ENCODE measurements around the gene CCDC192. TPM values are rescaled to one million over a fixed set of nuclear protein-coding genes. Genes with fewer than 3 reads are reported as not detected.

CCDC192 gene
- total and polyA plus RNA-seq, 2 donors (not counting 3 experiments of a cell fraction or from before 2014, with no cell fraction given): not detected

DNA sequence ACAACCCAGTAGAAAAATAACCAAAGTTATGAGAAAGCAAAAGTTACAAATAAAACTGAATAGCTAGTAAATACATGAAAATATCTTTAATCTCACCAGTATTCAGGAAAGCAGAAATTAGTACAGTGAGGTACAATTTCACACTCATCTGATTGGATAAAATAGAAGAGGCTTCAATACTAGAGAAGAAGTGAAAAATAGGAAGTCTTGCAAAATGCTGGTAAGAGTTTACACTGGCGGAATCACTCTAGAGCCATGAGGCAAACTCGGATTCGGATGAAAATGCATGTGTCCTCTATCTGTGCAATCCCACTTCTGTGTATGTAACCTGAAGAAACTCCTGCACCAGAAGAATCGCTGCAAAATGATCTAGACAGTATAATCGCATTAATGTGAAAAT is 128.9 kb downstream of the CCDC192 start:
- FAIRE-seq: no peak
- TF ChIP-seq MAX (IDR thresholded peaks at IDR 0.05; ENCODE audit: insufficient read depth, insufficient read length) (no peak), FOS (IDR thresholded peaks at IDR 0.05; ENCODE audit: borderline replicate concordance, insufficient read depth, low read length) (no peak), MYC (IDR thresholded peaks at IDR 0.05; ENCODE audit: low read depth, low read length) (no peak), EZH2 (IDR thresholded peaks at IDR 0.05; ENCODE audit: borderline replicate concordance, low read depth, low read length, severe bottlenecking) (no peak), POLR2A (IDR thresholded peaks at IDR 0.05; ENCODE audit: low read depth, low read length) (no peak), POLR2AphosphoS5 (IDR thresholded peaks at IDR 0.05; ENCODE audit: insufficient read depth, low read depth, low read length) (no peak), GATA2 (IDR thresholded peaks at IDR 0.05; ENCODE audit: insufficient read depth, insufficient read length, low read depth, low read length) (no peak), JUN (IDR thresholded peaks at IDR 0.05; ENCODE audit: borderline replicate concordance, insufficient read depth, insufficient read length, low read depth) (no peak)
- TF ChIP-seq, protein P1, sequence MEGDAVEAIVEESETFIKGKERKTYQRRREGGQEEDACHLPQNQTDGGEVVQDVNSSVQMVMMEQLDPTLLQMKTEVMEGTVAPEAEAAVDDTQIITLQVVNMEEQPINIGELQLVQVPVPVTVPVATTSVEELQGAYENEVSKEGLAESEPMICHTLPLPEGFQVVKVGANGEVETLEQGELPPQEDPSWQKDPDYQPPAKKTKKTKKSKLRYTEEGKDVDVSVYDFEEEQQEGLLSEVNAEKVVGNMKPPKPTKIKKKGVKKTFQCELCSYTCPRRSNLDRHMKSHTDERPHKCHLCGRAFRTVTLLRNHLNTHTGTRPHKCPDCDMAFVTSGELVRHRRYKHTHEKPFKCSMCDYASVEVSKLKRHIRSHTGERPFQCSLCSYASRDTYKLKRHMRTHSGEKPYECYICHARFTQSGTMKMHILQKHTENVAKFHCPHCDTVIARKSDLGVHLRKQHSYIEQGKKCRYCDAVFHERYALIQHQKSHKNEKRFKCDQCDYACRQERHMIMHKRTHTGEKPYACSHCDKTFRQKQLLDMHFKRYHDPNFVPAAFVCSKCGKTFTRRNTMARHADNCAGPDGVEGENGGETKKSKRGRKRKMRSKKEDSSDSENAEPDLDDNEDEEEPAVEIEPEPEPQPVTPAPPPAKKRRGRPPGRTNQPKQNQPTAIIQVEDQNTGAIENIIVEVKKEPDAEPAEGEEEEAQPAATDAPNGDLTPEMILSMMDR (IDR thresholded peaks at IDR 0.05; ENCODE audit: extremely low read depth in 1 of 2, insufficient read depth in 1 of 2, low read depth in 1 of 2, low read length in 2 of 2): no peak
- Histone ChIP-seq H3K9ac (replicated peaks; ENCODE audit: extremely low read depth, insufficient read depth, low read length) (no peak overlapping the region), H3K9me1 (replicated peaks; ENCODE audit: control insufficient read depth, extremely low read depth, insufficient read depth, low read length) (no peaks in the 10 kb centered on the region), H2AFZ (ENCODE audit: low read depth, low read length) (no peak overlapping the region), H3K4me3 (replicated peaks in 1 of 3; ENCODE audit: insufficient read depth in 1 of 3, low read depth in 1 of 3, low read length in 3 of 3) (no peak overlapping the region), H3K4me1 (ENCODE audit: control insufficient read depth, extremely low read depth, insufficient read depth, low read length) (no peaks in the 10 kb centered on the region), H3K4me2 (ENCODE audit: insufficient read depth, low read length) (no peak overlapping the region), H3K79me2 (ENCODE audit: control insufficient read depth, insufficient read depth, low read length) (no peaks in the 10 kb centered on the region), H3K27ac (ENCODE audit: insufficient read depth, low read depth, low read length) (no peak overlapping the region), H3K36me3 (ENCODE audit: control insufficient read depth in 2 of 2, extremely low read depth in 1 of 2, insufficient read depth in 2 of 2, low read length in 2 of 2) (no peaks in the 10 kb centered on the region), H3K27me3 (ENCODE audit: control insufficient read depth in 2 of 2, insufficient read depth in 2 of 2, low read length in 2 of 2) (no peaks in the 10 kb centered on the region), H3K9me3 (replicated peaks; ENCODE audit: control insufficient read depth, insufficient read depth, low read length) (no peaks in the 10 kb centered on the region), H4K20me1 (replicated peaks; ENCODE audit: control insufficient read depth, extremely low read depth, insufficient read depth, low read length) (no peaks in the 10 kb centered on the region)
- ChIA-PET CTCF (interaction anchor here (1.2 to 1.4 kb wide), 2 partner anchors 11 to 12 kb away, joined by 3 to 5 read pairs; no protein-coding TSS in a partner anchor), POLR2A (no interaction called here)
- BruUV-seq (replicated peaks): no TSS peak
- no peak for DNase-seq (ENCODE audit: low read depth, low spot score)
- dilution Hi-C loops (cut with MboI; ENCODE audit: extremely low pct_ligation_motif_present, low sequenced_read_pairs) (no loop called here), intact Hi-C loops (cut with micrococcal nuclease) (no loop called here)

All from endothelial cell of umbilical vein (primary cell).